ENCODE results near the gene NPAS3. TPM values are rescaled to one million over a fixed set of nuclear protein-coding genes. Genes with fewer than 3 reads are reported as not detected.

The NPAS3 gene
- total and polyA plus RNA-seq, 2 donors (not counting 3 experiments of a cell fraction or from before 2014, with no cell fraction given), result 0.10 to 0.13 TPM

DNA sequence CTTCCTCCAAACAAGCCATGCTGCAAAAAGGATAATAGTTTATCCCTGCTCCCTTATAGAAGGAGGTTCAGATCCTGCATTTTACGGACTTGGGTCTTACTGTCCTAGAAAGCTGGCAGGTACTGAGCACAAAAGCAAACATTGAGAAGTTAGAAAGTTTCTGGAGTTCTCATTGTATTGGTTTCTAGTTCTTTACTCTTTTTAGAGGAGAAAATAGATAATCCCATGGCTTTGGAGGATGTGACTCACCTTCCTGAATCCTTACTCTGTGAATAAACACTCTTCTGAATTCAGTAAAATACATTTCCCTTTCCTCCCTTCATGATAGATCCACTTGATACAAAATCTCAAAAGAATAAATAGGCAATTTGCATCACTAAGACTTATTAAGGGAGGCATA is 188.9 kb downstream of the NPAS3 start:
- no peak overlapping the region for H3K9ac ChIP-seq (replicated peaks; ENCODE audit: extremely low read depth, insufficient read depth, low read length)
- ChIA-PET CTCF (no interaction called here), POLR2A (no interaction called here)
- peaks cover 0 to 3% of the 10 kb centered on the region in 2 experiments for H3K27me3 ChIP-seq (ENCODE audit: control insufficient read depth in 2 of 2, insufficient read depth in 2 of 2, low read length in 2 of 2)
- no peaks in the 10 kb centered on the region for H4K20me1 ChIP-seq (replicated peaks; ENCODE audit: control insufficient read depth, extremely low read depth, insufficient read depth, low read length)
- TF ChIP-seq FOS (IDR thresholded peaks at IDR 0.05; ENCODE audit: borderline replicate concordance, insufficient read depth, low read length), result peak; percentile 49
- no peak for TF ChIP-seq GATA2 (IDR thresholded peaks at IDR 0.05; ENCODE audit: insufficient read depth, insufficient read length, low read depth, low read length)
- TF ChIP-seq EZH2 (IDR thresholded peaks at IDR 0.05; ENCODE audit: borderline replicate concordance, low read depth, low read length, severe bottlenecking), result no peak
- TF ChIP-seq JUN (IDR thresholded peaks at IDR 0.05; ENCODE audit: borderline replicate concordance, insufficient read depth, insufficient read length, low read depth), result peak; percentile 46
- H3K9me3 ChIP-seq (replicated peaks; ENCODE audit: control insufficient read depth, insufficient read depth, low read length), result no peaks in the 10 kb centered on the region
- intact Hi-C loops (cut with micrococcal nuclease), result no loop called here
- peaks cover 11% of the 10 kb centered on the region for H3K4me1 ChIP-seq (ENCODE audit: control insufficient read depth, extremely low read depth, insufficient read depth, low read length)
- no peak overlapping the region for H3K4me3 ChIP-seq (replicated peaks in 1 of 3; ENCODE audit: insufficient read depth in 1 of 3, low read depth in 1 of 3, low read length in 3 of 3)
- H3K9me1 ChIP-seq (replicated peaks; ENCODE audit: control insufficient read depth, extremely low read depth, insufficient read depth, low read length), result no peaks in the 10 kb centered on the region
- no peak overlapping the region for H3K27ac ChIP-seq (ENCODE audit: insufficient read depth, low read depth, low read length)
- FAIRE-seq, result peak; percentile 79
- H2AFZ ChIP-seq (ENCODE audit: low read depth, low read length), result peak overlapping the region; percentile 34
- dilution Hi-C loops (cut with MboI; ENCODE audit: extremely low pct_ligation_motif_present, low sequenced_read_pairs), result no loop called here
- BruUV-seq (replicated peaks), result no TSS peak
- H3K4me2 ChIP-seq (ENCODE audit: insufficient read depth, low read length), result peak overlapping the region; percentile 74
- H3K36me3 ChIP-seq (ENCODE audit: control insufficient read depth in 2 of 2, extremely low read depth in 1 of 2, insufficient read depth in 2 of 2, low read length in 2 of 2), result no peaks in the 10 kb centered on the region
- H3K79me2 ChIP-seq (ENCODE audit: control insufficient read depth, insufficient read depth, low read length), result no peaks in the 10 kb centered on the region
- peak; percentile 48 for DNase-seq (ENCODE audit: low read depth, low spot score)

DNA sequence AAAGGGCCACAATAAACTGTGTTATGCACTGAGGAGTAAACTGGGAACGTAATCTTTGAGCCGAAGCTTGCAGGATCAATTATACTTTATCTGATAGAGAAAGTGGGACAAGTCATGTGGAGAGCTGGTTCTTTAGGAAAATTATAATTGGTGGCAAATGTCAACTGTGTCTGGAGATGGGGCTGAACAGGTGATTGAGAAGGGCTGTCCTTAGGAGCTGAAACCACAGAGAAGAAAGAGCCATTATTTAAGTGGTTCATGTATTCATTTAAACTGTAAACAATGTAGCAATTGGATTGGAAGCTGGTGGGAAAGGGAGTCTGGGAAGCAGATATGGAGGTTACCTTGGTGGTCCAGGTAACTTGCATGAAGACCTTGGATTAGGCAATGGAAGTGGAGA is 193.1 kb downstream of the NPAS3 start:
- no TSS peak for BruUV-seq (replicated peaks)
- Histone ChIP-seq H3K4me3 (replicated peaks in 1 of 3; ENCODE audit: insufficient read depth in 1 of 3, low read depth in 1 of 3, low read length in 3 of 3) (no peak overlapping the region), H3K4me2 (ENCODE audit: insufficient read depth, low read length) (no peak overlapping the region), H3K36me3 (ENCODE audit: control insufficient read depth in 2 of 2, extremely low read depth in 1 of 2, insufficient read depth in 2 of 2, low read length in 2 of 2) (no peaks in the 10 kb centered on the region), H3K27me3 (ENCODE audit: control insufficient read depth in 2 of 2, insufficient read depth in 2 of 2, low read length in 2 of 2) (peaks cover 0 to 3% of the 10 kb centered on the region in 2 experiments), H3K4me1 (ENCODE audit: control insufficient read depth, extremely low read depth, insufficient read depth, low read length) (peaks cover 11% of the 10 kb centered on the region), H3K9ac (replicated peaks; ENCODE audit: extremely low read depth, insufficient read depth, low read length) (no peak overlapping the region), H2AFZ (ENCODE audit: low read depth, low read length) (no peak overlapping the region), H3K9me3 (replicated peaks; ENCODE audit: control insufficient read depth, insufficient read depth, low read length) (no peaks in the 10 kb centered on the region), H3K27ac (ENCODE audit: insufficient read depth, low read depth, low read length) (no peak overlapping the region), H4K20me1 (replicated peaks; ENCODE audit: control insufficient read depth, extremely low read depth, insufficient read depth, low read length) (no peaks in the 10 kb centered on the region), H3K9me1 (replicated peaks; ENCODE audit: control insufficient read depth, extremely low read depth, insufficient read depth, low read length) (no peaks in the 10 kb centered on the region), H3K79me2 (ENCODE audit: control insufficient read depth, insufficient read depth, low read length) (no peaks in the 10 kb centered on the region)
- intact Hi-C loops (cut with micrococcal nuclease) (no loop called here), dilution Hi-C loops (cut with MboI; ENCODE audit: extremely low pct_ligation_motif_present, low sequenced_read_pairs) (no loop called here)
- POLR2A ChIA-PET, result no interaction called here
- DNase-seq (ENCODE audit: low read depth, low spot score) (no peak), FAIRE-seq (no peak)
- CTCF ChIA-PET, result no interaction called here
- TF ChIP-seq GATA2 (IDR thresholded peaks at IDR 0.05; ENCODE audit: insufficient read depth, insufficient read length, low read depth, low read length) (no peak), FOS (IDR thresholded peaks at IDR 0.05; ENCODE audit: borderline replicate concordance, insufficient read depth, low read length) (no peak), CTCF (IDR thresholded peaks at IDR 0.05; ENCODE audit: extremely low read depth in 1 of 2, insufficient read depth in 1 of 2, low read depth in 1 of 2, low read length in 2 of 2) (no peak), POLR2A (IDR thresholded peaks at IDR 0.05; ENCODE audit: low read depth, low read length) (no peak), EZH2 (IDR thresholded peaks at IDR 0.05; ENCODE audit: borderline replicate concordance, low read depth, low read length, severe bottlenecking) (no peak), MYC (IDR thresholded peaks at IDR 0.05; ENCODE audit: low read depth, low read length) (no peak), JUN (IDR thresholded peaks at IDR 0.05; ENCODE audit: borderline replicate concordance, insufficient read depth, insufficient read length, low read depth) (no peak), MAX (IDR thresholded peaks at IDR 0.05; ENCODE audit: insufficient read depth, insufficient read length) (no peak), POLR2AphosphoS5 (IDR thresholded peaks at IDR 0.05; ENCODE audit: insufficient read depth, low read depth, low read length) (no peak)

Data from endothelial cell of umbilical vein (primary cell).